Transverse colon (tissue), 3 donors: ENCODE data around the gene CYP4F12.

ENCODE experiments used
- POLR2A ChIP-seq: fragments of 450-650 bp; IDR thresholded peaks from one replicate; pipeline ENCODE4 v1.6.1; 2016; ENCODE audit warnings: antibody characterized with exemption, mild to moderate bottlenecking, moderate library complexity
- TF ChIP-seq, protein P1 (sequence below), 5 experiments: fragments of 200-600 bp in 3 of 5; fragments of 450-650 bp in 2 of 5; sonication (generic) in 3 of 5; IDR thresholded peaks; 1 replicate in 2 of 5; 2 replicates in 3 of 5; pipeline ENCODE4 v1.5.1; 2016 to 2017; ENCODE audit warnings: antibody characterized with exemption in 5 of 5, inconsistent platforms in 3 of 5, mild to moderate bottlenecking in 2 of 5, moderate library complexity in 1 of 5

DNA sequence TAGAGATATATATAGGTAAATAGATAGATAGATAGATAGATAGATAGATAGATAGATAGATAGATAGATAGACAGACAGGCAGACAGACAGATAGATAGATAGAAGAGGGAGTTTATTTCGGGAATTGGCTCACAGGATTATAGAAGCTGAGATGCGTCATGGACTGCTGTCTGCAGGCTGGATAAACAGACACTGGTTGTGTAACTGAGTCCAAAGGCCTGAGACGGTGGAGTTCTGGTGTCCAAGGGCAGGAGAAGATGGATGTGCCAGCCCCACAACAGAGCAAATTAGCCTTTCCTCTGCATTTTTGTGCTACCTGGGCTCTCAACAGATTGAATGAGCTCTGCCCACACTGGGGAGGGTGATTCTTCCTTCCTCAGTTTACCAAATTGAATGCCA, 29.5 kb upstream of the CYP4F12 start:
- no peak for TF ChIP-seq POLR2A
- TF ChIP-seq, protein P1, sequence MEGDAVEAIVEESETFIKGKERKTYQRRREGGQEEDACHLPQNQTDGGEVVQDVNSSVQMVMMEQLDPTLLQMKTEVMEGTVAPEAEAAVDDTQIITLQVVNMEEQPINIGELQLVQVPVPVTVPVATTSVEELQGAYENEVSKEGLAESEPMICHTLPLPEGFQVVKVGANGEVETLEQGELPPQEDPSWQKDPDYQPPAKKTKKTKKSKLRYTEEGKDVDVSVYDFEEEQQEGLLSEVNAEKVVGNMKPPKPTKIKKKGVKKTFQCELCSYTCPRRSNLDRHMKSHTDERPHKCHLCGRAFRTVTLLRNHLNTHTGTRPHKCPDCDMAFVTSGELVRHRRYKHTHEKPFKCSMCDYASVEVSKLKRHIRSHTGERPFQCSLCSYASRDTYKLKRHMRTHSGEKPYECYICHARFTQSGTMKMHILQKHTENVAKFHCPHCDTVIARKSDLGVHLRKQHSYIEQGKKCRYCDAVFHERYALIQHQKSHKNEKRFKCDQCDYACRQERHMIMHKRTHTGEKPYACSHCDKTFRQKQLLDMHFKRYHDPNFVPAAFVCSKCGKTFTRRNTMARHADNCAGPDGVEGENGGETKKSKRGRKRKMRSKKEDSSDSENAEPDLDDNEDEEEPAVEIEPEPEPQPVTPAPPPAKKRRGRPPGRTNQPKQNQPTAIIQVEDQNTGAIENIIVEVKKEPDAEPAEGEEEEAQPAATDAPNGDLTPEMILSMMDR (IDR thresholded peaks at IDR 0.05), result no peak
